A549 treated with DMSO at 1 μM for 4 hours (cell line): ENCODE measurements around the gene ATP5F1D. TPM values are rescaled to one million over a fixed set of nuclear protein-coding genes. Genes with fewer than 3 reads are reported as not detected.

Experiments
- total RNA-seq: library from RNA; stranded (reverse); fragments of 200-300 nt; extraction: Qiagen RNA extraction; gene quantifications from 5 replicates; pipeline ENCODE4 v1.2.3, GENCODE V29; 2022; ENCODE audit warnings: low read depth

The ATP5F1D gene
- 82.4 to 163 TPM (median 149 TPM) in 5 replicates for total RNA-seq

GRCh38 chr19:1241417-1242095 is at the start of gene ATP5F1D:
ATP5F1D (plus strand) TSS chr19:1241751; CDS start chr19:1241851, 100 bp downstream.

GRCh38 chr19:1205114-1206099 is 36.1 kb upstream of the ATP5F1D start, which contains the start of gene STK11:
STK11 (plus strand) TSS chr19:1205778; CDS start chr19:1206914, 1,136 bp downstream.

GRCh38 chr19:1237754-1238368 is 3.7 kb upstream of the ATP5F1D start, which contains the start of gene CBARP:
CBARP (minus strand) TSS chr19:1238005; CDS start chr19:1236100, 1,905 bp downstream.

DNA sequence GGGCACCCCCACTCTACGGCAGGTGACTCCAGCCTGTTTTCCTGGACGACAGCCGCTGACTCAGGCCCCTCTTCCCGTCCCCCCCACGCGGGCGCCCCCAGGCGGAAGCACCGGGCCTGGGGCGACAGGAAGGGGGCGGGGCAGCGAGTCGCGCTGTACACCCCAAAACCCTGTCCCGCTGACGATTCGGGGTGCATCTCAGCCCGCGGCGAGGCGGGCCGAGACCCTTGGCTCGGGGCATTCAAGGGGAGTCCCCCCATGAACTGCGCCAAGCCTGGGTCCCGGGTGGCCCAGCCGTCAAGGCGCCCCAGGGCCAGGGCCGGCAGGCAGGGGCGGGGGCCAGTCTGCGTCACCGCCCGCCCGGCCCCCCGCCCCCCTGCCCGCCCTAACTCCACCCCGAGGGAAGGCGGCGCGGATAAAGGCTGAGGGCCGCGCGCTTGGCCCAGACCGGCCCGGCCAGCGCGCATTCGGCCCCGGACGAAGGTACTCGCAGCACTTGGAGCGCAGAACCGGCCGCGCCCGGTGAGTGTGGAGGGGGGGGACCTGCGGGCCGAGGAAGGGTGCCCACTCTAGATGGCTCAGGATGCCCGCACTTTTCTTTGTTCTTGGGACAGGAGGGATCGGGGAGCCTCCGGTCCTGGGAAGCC is 6.7 kb downstream of the ATP5F1D start, which contains the start of gene MIDN:
Gene MIDN (plus strand): TSS at position 445 of the 647 bp plus-strand sequence. CDS start 1,714 bp downstream, outside the sequence.

GRCh38 chr19:1269065-1269477 is 27.5 kb downstream of the ATP5F1D start, which contains the start of gene CIRBP:
CIRBP (plus strand) TSS chr19:1269332; CDS start chr19:1270934, 1,602 bp downstream.

GRCh38 chr19:1275260-1275975 is 33.9 kb downstream of the ATP5F1D start, which contains the start of gene FAM174C:
FAM174C (plus strand) TSS chr19:1275530; CDS start chr19:1275550, 20 bp downstream.

DNA sequence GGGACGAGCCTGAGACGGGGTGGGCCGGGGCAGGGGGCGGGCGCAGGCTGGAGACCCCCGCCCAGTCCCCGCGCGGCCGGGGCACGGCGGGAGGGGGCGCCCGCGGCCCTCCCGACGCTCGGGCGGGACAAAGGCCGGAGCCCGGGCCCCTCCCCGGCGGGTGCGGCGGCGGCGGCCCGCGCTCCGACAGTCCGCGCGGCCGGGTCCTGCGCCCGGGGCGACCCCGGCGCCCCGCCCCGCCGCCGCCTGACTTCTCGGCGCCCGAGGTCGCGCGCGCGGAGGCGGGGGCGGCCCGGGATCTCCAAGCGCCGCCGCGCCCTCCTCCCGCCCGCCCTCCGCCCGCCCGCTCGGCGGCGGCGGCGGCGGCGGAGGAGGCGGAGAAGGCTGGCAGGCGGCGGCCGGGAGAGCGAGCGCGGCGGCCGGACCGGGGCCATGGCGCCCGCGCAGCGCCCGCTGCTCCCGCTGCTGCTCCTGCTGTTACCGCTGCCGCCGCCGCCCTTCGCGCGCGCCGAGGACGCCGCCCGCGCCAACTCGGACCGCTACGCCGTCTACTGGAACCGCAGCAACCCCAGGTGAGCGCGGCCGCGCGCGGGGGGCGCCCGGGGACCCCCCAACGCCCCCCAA is 44.3 kb downstream of the ATP5F1D start, which contains the start of gene EFNA2:
Gene EFNA2 (plus strand): TSS at position 137 of the 624 bp plus-strand sequence. CDS start 296 bp downstream, at position 433.

Other genes starting within 250 kb of the ATP5F1D start
- gene GRIN3B, start 241.3 kb upstream of the ATP5F1D start, total RNA-seq = 1.1 to 2.9 TPM (median 2.4 TPM) in 5 replicates
- gene TMEM259, start 220.6 kb upstream of the ATP5F1D start, total RNA-seq = 72.8 to 115 TPM (median 101 TPM) in 5 replicates
- not detected in 5 replicates for gene RNU6-2, start 220.2 kb upstream of the ATP5F1D start, total RNA-seq
- gene CNN2, start 215.1 kb upstream of the ATP5F1D start, total RNA-seq = 48.4 to 58.7 TPM (median 53.6 TPM) in 5 replicates
- 4.6 to 9.3 TPM (median 8.6 TPM) in 5 replicates for gene ABCA7, start 201.6 kb upstream of the ATP5F1D start, total RNA-seq
- 1.1 to 2.0 TPM (median 1.9 TPM) in 5 replicates for gene ARHGAP45, start 174.6 kb upstream of the ATP5F1D start, total RNA-seq
- gene POLR2E, start 146.4 kb upstream of the ATP5F1D start, total RNA-seq = 197 to 246 TPM (median 217 TPM) in 5 replicates
- 425 to 478 TPM (median 449 TPM) in 5 replicates for gene GPX4, start 137.8 kb upstream of the ATP5F1D start, total RNA-seq
- gene SBNO2, start 67.5 kb upstream of the ATP5F1D start, total RNA-seq = 31.3 to 51.9 TPM (median 45.6 TPM) in 5 replicates
- 31.5 to 40.8 TPM (median 39.5 TPM) in 5 replicates for gene STK11, start 36.0 kb upstream of the ATP5F1D start, total RNA-seq
- 2.3 to 4.0 TPM (median 3.7 TPM) in 5 replicates for gene CBARP, start 3.7 kb upstream of the ATP5F1D start, total RNA-seq
- gene MIDN, start 6.8 kb downstream of the ATP5F1D start, total RNA-seq = 42.1 to 48.9 TPM (median 48.2 TPM) in 5 replicates
- gene CIRBP, start 27.6 kb downstream of the ATP5F1D start, total RNA-seq = 89.0 to 226 TPM (median 98.8 TPM) in 5 replicates
- gene FAM174C, start 33.8 kb downstream of the ATP5F1D start, total RNA-seq = 50.5 to 96.1 TPM (median 82.6 TPM) in 5 replicates
- 1.1 to 2.1 TPM (median 1.4 TPM) in 5 replicates for gene EFNA2, start 44.1 kb downstream of the ATP5F1D start, total RNA-seq
- gene NDUFS7, start 142.2 kb downstream of the ATP5F1D start, total RNA-seq = 61.3 to 78.6 TPM (median 70.3 TPM) in 5 replicates
- gene GAMT, start 159.8 kb downstream of the ATP5F1D start, total RNA-seq = 25.1 to 40.6 TPM (median 35.1 TPM) in 5 replicates
- 81.3 to 109 TPM (median 103 TPM) in 5 replicates for gene DAZAP1, start 165.8 kb downstream of the ATP5F1D start, total RNA-seq
- 1,625 to 1,906 TPM (median 1,687 TPM) in 5 replicates for gene RPS15, start 196.6 kb downstream of the ATP5F1D start, total RNA-seq
- 0.91 to 2.5 TPM (median 2.0 TPM) in 5 replicates for gene APC2, start 208.4 kb downstream of the ATP5F1D start, total RNA-seq
- 10.9 to 20.9 TPM (median 20.3 TPM) in 5 replicates for gene C19orf25, start 237.5 kb downstream of the ATP5F1D start, total RNA-seq
- gene PCSK4, start 248.6 kb downstream of the ATP5F1D start, total RNA-seq = 0.64 to 1.2 TPM (median 0.89 TPM) in 5 replicates
- 3.7 to 5.9 TPM (median 4.9 TPM) in 5 replicates for gene REEP6, start 249.4 kb downstream of the ATP5F1D start, total RNA-seq